GM19351 (cell line): ENCODE data around the gene MACO1.
"Not testable (repeated sequence)": the region's sequence is repeated elsewhere in the genome, so short reads cannot be mapped to it uniquely, and the experiment has no call there.

ENCODE experiments used
- ATAC-seq: cut with Tn5 transposase; IDR thresholded peaks from one replicate; pipeline ENCODE4 v1.9.1; 2021; ENCODE audit warnings: mild to moderate bottlenecking, moderate library complexity; ENCODE audit not compliant: unreplicated experiment

The MACO1 gene

DNA sequence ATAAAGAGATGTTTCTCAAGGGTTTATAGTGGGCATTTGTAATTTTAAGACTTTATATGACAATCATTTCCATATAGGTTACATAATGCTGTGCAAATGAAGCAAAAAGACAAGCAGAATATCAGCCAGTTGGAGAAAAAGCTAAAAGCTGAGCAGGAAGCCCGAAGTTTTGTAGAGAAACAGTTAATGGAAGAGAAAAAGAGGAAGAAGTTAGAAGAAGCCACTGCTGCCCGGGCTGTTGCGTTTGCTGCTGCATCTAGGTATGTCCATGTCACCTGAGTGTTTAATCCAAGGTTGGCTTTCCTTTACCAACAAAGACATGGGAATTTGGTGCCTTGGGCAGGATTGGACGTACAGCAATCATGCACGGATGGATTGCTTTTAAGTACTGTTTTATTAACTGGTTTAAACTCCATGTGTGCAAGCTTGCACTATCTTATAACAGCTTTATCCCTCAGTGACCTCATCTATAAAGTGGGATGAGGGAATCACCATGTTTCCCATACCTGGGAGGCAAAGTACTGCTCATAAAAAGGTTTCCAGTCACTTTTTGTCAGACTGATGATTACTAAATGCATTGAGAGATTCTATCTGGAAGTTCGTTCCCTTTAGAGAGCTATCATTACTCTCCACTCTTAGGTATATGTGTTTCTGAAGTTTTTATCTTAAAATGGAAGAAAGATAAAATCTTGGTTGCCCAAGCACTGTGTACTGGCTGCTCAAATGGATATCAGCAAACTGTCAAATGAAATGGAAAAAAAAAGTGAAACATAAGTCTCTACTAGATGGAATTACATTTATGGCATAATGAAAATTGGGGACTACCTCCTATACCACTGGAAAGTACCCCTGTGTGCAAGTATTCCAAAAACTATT lies 55.1 kb downstream of the MACO1 start:
- no peak for ATAC-seq

DNA sequence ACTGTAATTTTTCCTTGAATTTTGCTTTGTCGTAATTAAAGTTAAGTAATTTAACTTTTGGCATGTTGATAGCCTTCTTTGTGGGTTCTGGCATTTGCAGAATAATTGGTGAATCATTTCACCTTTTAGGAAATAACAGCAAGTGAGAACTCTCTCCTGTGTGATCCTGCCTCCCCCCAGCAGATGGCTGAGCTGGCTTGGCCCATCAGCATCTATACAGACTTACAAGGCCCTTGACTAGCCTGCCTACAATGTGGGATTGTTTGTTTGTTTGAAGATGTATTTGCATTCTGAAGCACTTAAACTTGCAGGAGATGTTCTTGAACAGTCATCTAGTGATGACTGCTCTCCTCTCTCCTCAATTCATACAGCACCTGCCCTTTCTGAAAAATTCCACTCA lies 55.9 kb downstream of the MACO1 start:
- ATAC-seq = no peak

DNA sequence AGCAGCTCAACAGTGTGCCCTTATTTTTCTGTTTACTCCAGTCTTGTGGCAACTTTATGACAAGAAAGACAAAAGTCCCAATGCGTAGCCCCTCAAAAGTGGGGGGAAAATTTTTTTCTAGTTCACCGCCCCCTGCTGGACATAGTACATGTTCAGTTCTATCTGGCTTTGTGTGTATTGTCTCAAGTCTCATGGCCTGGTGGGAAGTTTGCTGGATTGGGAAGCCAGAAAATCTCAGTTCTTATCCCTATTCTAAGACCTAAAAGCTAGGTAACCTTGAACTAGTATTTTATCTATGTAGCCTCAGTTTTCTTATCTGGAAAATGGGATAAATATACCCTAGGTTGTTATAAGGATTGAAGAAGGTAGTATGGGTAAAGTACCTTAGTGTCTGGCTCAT lies 56.9 kb downstream of the MACO1 start:
- ATAC-seq = no peak

DNA sequence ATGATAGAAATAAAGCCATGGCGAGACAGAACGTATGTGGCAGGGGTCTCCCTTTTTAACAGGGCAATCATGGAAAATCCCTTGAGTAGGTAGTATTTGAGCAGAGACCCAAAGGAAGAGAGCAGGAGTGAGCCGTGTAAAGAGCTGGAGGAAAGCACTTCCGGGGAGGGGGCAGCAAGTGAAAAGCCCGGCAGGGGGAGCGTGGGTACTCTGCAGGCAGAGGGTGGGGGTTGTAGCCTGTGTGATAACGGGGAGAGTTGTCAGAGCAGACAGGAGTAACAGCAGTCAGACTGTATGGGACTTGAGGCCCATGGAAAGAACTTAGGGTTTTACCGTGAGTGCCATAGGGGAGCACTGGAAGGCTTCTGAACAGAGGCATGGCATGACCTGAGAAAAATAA lies 61.6 kb downstream of the MACO1 start:
- ATAC-seq = no peak

DNA sequence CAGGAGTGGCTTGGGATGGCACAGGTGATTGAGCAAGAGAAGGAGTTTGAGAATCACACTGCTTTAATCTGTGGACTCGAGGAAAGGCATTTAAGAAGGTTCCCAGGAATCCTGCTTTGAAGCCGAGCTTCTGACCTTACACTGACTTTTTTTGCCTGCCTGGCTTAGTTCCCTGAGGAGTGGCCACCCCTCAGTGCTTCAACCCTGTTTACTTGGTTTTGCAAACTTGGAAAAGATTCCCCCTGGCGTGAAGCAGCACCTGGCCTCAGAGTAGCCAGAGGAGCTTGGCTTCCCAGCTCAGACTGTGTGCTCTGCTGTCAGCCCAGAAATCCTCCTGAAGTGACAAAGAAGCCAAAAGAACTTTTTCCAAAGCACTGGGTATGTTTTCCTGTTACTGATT lies 64.3 kb downstream of the MACO1 start:
- no peak for ATAC-seq

DNA sequence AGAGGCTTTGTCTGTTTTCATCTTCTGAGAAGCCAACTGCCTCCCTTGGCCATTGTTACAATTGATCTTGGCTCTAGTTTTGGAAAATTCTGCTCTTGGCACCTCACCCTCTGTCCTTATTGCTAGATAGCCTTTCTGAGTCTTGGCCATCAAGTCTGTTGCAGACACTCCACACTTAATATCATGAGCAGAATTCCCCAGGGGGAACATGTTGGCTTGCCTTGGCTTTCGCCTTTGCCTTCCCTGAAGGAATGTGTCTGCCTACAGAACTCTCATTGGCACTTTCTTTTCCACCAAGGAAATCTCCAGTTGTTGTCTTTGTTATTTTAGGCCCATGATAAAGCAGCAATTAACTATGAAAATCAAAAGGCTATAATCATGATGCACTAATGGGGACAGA lies 70.0 kb downstream of the MACO1 start:
- no peak for ATAC-seq

DNA sequence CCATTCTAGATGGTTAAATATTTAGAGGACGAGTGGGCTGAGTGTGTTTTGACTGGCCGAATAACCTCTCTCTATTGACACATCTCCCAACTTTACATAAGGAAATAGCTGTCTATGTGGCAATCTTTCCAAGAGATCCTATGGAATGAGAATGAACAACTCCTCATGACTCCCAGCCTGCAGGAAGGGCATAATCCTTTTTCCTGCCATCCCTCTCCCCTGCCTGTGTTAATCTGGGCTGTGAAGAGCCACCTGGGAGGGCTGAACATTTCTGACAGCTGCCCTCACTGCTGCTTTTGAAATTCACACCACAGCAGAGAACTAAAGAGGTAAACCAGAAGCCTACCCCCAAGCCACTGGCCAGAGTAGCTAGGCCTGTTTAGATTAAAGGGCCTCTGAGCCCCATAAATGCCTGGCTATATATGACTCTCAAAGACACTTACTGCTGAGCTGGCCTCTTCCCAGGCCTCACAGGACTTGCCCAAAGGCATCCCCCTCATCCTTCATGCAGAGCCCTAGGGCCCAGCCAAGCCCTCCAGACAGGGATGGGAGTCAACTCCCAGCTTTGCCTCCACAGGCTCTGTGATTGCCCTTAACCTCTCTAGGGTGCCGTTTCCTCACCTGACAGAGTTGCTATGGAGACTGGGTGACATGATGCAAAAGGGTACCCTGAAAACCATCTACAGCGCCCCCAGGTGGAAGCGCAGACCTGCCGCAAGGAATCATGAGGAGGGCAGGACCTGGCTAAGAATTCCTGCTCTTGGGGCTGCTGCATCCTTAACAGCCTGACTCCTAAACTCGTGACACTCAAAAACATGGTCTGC lies 70.8 kb downstream of the MACO1 start:
- no peak for ATAC-seq

DNA sequence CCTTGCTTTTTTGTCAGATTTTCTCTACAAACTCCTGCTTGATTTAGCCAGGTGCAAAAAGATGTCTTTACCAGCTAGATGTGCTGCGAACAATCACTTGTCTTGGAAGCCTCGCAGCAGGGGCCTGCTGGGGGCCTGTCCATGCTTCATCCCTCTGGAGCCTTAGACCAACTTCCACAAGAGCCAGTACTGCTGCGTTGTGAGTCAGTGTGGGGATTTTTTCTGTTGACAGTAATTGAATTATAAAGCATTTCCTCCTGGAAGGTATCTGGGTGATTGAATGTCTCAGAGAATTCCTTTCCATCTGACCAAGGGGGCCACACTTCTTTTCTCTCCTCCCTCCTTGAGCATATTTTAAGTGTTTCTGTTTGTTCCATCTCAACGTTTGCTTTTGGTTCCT lies 72.3 kb downstream of the MACO1 start:
- ATAC-seq = no peak

DNA sequence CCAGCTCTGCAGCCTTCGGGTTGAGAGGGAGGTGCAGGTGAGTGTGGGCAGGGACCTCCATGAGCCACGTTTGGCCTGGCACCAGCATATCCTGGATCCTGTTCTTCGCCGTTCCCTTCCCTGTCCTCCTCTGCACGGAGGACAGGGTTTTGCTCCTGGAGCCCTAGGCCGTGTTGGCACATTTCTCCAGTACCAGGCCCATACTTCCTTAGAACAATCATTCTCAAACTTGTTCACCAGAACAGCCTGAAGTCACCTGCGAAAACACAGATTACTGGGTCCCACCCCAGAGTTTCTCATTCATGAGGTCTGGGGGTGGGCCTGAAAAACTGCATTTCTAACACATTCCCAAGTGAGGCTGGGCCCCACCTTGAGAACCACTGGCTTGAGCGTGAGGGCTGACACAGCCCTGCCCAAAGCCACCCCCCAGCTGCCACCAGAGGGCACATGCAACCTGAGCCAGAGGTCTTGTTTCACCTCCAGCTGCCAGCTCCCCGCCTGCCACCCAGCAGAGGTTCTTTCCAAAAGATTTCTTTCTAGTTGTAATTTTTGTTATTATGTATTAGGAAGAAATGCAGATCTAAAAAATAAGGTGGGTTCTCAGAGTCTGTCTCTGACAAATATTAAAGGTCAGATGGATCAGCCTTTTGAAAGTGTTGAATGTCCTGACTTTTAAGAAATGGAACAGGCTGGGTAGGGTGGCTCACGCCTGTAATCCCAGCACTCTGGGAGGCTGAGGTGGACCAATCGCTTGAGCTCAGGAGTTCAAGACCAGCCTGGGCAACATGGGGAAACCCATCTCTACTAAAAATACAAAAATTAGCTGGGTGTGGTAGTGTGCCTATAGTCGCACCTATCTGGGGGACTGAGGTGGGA lies 73.1 kb downstream of the MACO1 start:
- ATAC-seq = no peak

DNA sequence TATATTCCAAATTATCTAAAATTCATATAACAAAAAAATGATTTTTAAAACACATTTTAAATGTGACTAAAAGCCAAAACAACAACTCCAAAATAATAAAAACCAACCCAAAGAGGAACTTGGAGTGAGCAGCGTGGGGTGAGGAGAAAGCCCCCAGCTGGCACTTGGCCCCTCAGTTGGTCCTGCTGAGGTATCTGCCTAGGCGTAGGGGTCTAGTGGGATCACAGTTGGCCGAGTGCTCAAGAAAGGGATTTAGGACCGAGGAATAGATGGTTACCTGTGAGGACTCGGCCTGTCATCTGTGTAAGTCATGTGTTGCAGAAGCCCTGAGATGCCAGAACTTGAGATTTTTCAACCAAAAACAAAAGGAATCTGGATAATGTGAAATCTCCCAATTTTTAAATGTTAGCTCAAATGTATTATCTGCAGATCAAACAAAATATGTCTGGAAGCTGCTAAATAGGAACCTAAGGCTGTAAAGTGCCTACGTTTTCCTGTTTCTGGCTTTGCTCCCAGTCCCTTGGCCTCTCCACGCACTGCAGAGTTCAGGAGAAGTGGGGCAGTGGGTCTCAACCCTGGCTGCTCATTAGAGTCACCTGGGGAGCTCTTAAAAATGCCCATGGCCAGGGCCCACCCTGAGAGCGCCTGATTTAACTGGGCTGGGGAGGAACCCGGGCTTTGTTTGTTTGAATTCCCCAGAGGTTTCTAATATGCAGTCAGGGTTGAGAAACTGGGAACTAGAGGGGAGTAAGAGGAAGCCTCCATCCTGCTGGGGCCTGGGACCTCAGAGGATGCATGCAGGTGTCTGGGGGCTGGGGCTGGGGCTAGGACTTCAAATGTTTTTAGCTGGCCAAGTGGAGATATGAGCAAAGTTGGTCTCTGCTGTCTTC lies 74.3 kb downstream of the MACO1 start:
- ATAC-seq = no peak

DNA sequence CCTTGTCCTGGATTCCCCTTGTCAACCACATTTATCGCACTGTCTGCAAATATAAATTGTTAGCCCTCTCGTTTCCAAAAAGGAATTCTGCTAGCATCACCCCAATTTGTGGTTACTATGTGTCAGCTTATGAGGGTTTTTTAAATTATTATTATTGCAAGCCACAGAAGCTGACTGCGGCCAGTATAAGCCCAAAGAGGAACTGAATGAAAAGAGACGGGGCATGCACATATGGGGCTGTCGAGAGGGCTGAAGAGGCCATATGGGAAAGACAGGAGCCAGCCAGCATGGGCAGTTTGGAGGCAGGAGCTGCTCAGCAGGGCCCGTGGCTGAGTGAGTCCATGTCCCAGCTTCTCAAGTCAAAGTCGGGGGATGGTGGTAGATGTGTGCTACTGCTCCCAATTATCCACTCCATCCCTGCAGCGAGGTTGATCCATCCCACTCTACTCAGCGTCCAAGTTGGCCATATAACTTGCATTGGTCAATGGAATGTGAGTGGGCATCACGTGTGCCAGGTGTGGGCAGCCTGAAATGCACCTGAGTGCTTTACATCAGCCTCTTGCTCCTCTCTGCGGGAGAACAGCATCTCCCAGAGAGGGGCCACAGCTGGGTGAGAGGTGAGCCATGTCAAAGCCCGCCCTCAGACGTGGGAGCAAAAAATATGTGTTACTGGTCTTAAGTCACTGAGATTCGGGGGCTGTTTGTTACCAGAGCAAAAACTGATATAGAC lies 75.1 kb downstream of the MACO1 start:
- no peak for ATAC-seq

DNA sequence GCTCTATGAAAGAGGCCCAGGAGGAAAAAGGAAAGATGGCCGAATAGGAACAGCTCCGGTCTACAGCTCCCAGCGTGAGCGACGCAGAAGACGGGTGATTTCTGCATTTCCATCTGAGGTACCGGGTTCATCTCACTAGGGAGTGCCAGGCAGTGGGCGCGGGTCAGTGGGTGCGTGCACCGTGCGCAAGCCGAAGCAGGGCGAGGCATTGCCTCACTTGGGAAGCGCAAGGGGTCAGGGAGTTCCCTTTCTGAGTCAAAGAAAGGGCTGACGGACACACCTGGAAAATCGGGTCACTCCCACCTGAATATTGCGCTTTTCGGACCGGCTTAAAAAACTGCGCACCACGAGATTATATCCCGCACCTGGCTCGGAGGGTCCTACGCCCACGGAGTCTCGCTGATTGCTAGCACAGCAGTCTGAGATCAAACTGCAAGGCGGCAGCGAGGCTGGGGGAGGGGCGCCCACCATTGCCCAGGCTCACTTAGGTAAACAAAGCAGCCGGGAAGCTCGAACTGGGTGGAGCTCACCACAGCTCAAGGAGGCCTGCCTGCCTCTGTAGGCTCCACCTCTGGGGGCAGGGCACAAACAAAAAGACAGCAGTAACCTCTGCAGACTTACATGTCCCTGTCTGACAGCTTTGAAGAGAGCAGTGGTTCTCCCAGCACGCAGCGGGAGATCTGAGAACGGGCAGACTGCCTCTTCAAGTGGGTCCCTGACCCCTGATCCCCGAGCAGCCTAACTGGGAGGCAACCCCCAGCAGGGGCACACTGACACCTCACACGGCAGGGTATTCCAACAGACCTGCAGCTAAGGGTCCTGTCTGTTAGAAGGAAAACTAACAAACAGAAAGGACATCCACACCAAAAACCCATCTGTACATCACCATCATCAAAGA lies 76.1 kb downstream of the MACO1 start:
- not testable (repeated sequence) for ATAC-seq

DNA sequence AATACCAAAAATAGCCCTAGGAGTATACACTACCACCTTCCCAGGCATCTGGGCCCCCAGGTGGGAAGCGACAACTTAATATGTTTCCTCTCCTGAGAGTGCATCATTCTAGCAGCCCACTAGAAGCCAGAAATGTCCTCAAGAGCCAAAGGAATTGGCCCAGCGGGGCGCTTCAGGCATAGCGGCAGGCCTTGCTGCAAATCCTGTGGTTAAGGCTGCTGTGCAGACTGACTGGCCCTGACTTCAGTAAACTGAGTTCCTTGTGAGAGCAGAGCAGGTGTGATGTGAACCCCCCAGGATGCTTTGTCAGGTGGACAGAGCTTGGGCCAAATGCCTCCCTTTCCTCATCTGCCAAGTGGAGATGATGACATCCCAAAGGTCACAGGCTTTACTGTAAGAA lies 83.0 kb downstream of the MACO1 start:
- ATAC-seq = no peak

DNA sequence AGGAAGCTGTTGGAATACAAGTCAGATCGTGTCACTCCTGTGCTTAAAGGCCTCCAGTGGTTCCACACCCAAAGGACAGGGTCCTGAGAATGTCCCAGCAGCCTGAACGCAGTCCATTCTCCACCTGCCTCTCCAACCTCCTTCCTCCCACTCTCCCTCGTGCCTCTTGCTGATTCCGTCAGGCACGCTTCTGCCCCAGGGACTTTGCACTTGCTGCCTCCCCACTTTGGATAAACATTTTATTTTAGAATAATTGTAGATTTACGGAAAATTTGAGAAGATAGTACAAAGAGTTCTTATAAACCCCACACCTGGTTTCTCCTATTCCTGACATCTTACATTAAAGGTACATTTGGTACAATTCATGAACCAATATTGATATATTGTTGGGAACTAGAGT lies 84.3 kb downstream of the MACO1 start:
- ATAC-seq = no peak

DNA sequence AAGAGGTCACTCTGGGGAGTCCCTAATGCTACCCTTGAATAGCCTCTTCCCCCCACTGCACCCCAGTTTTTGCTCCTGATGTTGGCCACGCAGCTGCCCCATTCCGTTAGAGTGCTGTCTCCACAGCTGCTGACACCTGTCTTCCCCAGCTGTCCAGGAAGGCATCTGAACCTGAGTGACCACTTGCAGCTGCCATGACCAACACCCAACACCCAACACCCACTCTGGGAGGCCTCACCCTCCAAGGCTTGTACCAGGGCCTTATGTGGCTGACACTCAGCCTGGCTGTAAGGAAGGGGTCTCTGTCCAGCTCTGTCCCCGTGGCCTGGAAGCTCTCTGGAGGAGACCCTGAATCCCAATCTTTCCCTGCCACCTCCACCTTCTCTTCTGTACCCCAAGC lies 86.0 kb downstream of the MACO1 start:
- ATAC-seq = no peak

DNA sequence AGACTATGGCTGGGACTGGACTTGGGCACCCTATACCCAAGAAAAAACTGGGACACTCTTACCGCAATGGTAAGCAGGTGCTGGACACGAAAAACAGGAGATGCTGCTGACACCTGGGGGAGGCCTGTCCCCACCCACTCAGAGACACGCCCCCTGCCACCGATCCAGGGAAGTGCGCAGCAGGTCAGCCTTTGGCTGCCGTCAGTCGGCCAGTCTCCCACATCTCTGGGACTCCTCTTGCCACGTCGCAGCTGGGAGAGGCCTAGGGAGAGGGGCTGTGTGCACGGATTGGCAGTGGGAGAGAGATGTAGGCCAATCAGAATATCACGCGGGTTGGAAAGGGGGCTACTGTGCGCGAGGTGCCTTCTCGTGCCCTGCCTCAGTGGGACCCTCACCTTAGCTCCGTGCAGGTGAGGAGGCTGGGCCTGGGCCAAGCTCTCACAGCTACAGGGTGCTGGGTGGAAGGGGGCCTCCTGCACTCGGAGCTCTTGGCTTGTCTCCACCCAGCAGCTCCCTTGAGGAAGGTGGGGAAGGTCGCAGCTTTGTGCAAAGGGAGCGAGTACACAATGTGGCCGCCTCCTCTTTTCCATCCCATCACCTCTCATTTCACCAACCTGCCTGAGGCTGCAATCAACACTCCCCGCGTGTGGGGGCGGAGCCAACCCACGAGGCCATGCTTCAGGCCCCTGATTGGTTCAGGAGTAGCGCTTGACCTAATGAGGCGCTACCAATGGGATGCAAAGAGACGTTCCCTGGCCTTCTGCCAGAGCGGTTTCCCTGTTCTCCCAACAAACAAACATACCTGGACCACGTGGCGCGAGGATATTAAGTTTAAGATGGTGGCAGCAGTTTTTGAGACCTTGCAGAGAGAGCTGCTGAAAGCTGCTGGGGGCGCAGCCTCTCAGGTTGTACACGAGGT lies 87.0 kb downstream of the MACO1 start:
- ATAC-seq = no peak

DNA sequence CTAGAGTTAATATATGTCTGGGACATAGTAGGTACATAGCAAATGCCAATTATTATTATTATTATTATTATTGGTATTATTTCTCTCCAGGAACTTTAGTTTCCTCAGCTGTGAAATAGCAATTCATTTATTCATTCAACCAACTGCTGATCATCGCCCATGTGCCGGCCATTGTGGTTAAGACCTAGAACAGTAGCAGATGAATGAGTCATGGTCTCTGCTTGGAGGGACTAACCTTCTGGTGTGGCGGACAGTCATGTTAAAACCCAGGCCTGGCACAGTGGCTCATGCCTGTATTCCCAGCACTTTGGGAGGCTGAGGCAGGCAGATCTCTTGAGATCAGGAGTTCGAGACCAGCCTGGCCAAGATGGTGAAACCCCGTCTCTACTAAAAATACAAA lies 88.9 kb downstream of the MACO1 start:
- no peak for ATAC-seq
